ENCODE measurements around the gene MCOLN3.

DNA sequence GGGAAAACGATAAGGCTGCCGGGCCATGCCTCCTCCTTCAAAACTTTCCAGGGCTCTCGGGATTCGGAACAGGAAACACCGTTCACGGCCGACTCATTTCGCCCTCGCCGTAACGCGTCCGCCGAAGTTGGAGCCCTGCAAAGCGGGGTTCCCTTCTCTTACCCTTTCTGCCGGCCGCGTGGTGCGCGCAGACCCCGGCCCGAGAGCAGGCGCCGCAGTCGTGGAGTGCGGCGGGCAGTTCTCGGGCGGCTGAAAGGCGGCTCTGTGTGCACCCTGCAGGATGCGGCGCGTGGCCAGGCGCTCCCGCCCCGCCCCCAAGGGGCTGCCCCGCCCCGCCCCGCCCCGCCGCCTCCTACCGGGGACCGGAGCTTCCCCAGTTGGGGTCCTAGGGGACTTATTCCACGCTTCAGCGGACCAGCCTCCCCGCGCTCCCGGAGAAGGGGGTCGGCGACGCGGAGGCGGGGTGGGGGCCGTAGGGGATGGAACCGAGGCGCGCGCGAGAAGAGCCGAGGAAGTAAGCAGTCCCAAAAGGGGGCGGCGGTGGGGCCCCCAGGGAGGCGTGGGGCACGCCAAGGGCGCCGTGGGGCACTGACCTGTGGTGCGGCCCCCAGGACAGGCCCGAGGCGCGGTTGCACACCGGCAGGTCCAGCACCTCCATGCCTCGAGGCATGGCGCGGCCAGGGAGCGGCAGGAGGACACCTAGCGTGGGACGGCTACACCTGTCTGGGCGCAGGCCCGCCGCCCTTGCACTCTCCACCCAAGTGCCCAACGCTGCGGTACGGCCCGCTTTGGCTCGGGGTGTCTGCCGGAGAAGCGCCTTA lies 51.2 kb downstream of the MCOLN3 start, which contains the start of gene MCOLN2:
- no peak for TF ChIP-seq CTCF (IDR thresholded peaks at IDR 0.05)
- TF ChIP-seq POLR2A (IDR thresholded peaks at IDR 0.05), result no peak

Measured in breast epithelium (tissue), 3 donors.